Activated CD4-positive, alpha-beta memory T cell treated with anti-CD3 and anti-CD28 coated beads, Interleukin-2, amount 10 ng/mL, durations not matched to agents 7 days and 5 days (primary cell): Measurements from ENCODE around the gene CSRNP3. TPM values are rescaled to one million over a fixed set of nuclear protein-coding genes. Genes with fewer than 3 reads are reported as not detected.

Experiments
- CTCF ChIA-PET: fragments of 350-600 bp; sonication (Branson Sonifier 250); formaldehyde crosslinking; loops from one replicate; lab custom pipeline; 2021; ENCODE audit warnings: antibody characterized with exemption, inconsistent platforms; lab: Charles Lee
- POLR2A ChIA-PET: fragments of 350-600 bp; sonication (Branson Sonifier 250); formaldehyde crosslinking; loops from one replicate; lab custom pipeline; 2021; ENCODE audit warnings: antibody characterized with exemption; lab: Charles Lee
- DNase-seq: peaks from one replicate; pipeline ENCODE4 v3.0.0-alpha.2; 2020
- H3K27ac Mint-ChIP-seq: one replicate; pipeline ENCODE4 v1.8.0; 2021; ENCODE audit warnings: mild to moderate bottlenecking, mixed read lengths
- H3K27me3 Mint-ChIP-seq: one replicate; pipeline ENCODE4 v1.8.0; 2021; ENCODE audit warnings: mixed read lengths
- H3K36me3 Mint-ChIP-seq: one replicate; pipeline ENCODE4 v1.8.0; 2021; ENCODE audit warnings: low read depth, mixed read lengths
- H3K4me1 Mint-ChIP-seq: one replicate; pipeline ENCODE4 v1.8.0; 2021; ENCODE audit warnings: mixed read lengths
- H3K4me3 Mint-ChIP-seq: one replicate; pipeline ENCODE4 v1.8.0; 2021; ENCODE audit warnings: mild to moderate bottlenecking, mixed read lengths
- H3K9me3 Mint-ChIP-seq: one replicate; pipeline ENCODE4 v1.8.0; 2021; ENCODE audit warnings: mixed read lengths
- total RNA-seq, 2 experiments: library from RNA; stranded (reverse); gene quantifications; one replicate each; pipeline ENCODE4 v1.2.3, GENCODE V29; 2021

The CSRNP3 gene
- total RNA-seq, 2 experiments from 2014 or later, result not detected

DNA sequence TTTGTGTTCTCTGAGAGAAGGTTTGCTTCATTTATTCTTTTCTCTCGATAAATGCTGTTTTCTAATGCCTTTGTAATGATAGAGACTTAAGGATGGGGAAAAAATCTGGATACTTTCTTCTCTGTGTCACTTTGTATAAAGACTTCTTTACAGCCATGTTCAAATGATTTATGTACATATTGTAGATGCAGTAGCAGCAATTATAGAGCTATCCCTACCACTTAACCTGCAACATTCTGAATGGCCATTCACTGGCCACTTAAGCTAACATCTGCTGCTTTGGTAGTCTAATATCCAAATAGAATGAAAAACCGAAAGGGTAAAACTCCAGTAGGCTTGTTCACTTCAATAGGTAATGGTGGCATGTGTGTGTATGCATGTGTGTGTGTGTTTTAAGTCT, 97.8 kb downstream of the CSRNP3 start:
- no peak for DNase-seq

GRCh38 chr2:165568361-165568760, 98.9 kb downstream of the CSRNP3 start:
- Mint-ChIP-seq H3K4me3 (no peak overlapping the region), H3K27ac (no peak overlapping the region), H3K4me1 (no peaks in the 10 kb centered on the region), H3K36me3 (no peaks in the 10 kb centered on the region), H3K27me3 (peaks cover 3% of the 10 kb centered on the region), H3K9me3 (no peaks in the 10 kb centered on the region)
- ChIA-PET CTCF (no interaction called here), POLR2A (no interaction called here)
- no peak for DNase-seq

More for the DNA sequence above, 97.8 kb downstream of the CSRNP3 start:
- no peaks in the 10 kb centered on the region for H3K36me3 Mint-ChIP-seq
- H3K27ac Mint-ChIP-seq, result no peak overlapping the region
- H3K4me1 Mint-ChIP-seq, result no peaks in the 10 kb centered on the region
- ChIA-PET CTCF (no interaction called here), POLR2A (no interaction called here)
- no peak overlapping the region for H3K4me3 Mint-ChIP-seq
- H3K9me3 Mint-ChIP-seq, result no peaks in the 10 kb centered on the region
- peaks cover 3% of the 10 kb centered on the region for H3K27me3 Mint-ChIP-seq

DNA sequence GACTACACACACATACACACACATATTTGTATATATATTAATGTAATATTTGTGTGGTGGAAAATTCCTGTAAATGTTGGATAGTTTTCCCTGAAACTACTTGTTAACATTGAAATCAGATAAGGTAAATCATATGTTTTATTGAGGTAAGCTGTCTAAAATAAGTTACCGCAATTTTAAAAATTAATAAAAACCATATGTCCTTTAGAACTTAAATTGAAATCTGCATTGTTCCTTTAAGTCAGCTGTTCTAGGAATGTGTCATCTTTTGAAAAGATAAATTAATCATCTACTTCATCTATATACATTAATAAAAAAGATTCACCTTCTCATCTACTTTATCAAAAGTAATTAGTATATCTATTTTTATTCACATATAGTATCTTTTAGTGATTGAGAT, 102.0 kb downstream of the CSRNP3 start:
- no peak overlapping the region for H3K4me3 Mint-ChIP-seq
- ChIA-PET CTCF (interaction anchor here (0.8 kb wide), 1 partner anchor 303 kb away, joined by 3 read pairs; no protein-coding TSS in a partner anchor), POLR2A (no interaction called here)
- no peaks in the 10 kb centered on the region for H3K4me1 Mint-ChIP-seq
- H3K27ac Mint-ChIP-seq, result no peak overlapping the region
- H3K27me3 Mint-ChIP-seq, result peaks cover 3% of the 10 kb centered on the region
- no peaks in the 10 kb centered on the region for H3K9me3 Mint-ChIP-seq
- no peak for DNase-seq
- H3K36me3 Mint-ChIP-seq, result no peaks in the 10 kb centered on the region

- POLR2A ChIA-PET, result no interaction called here
- H3K4me3 Mint-ChIP-seq, result no peak overlapping the region
- CTCF ChIA-PET, result interaction anchor here (0.8 kb wide), 1 partner anchor 302 kb away, joined by 3 read pairs; no protein-coding TSS in a partner anchor
- H3K4me1 Mint-ChIP-seq, result no peaks in the 10 kb centered on the region
- peaks cover 3% of the 10 kb centered on the region for H3K27me3 Mint-ChIP-seq
- H3K27ac Mint-ChIP-seq, result no peak overlapping the region
- H3K9me3 Mint-ChIP-seq, result no peaks in the 10 kb centered on the region
- no peaks in the 10 kb centered on the region for H3K36me3 Mint-ChIP-seq
- DNase-seq, result no peak
Observed at GRCh38 chr2:165572151-165572550, 102.7 kb downstream of the CSRNP3 start.

DNA sequence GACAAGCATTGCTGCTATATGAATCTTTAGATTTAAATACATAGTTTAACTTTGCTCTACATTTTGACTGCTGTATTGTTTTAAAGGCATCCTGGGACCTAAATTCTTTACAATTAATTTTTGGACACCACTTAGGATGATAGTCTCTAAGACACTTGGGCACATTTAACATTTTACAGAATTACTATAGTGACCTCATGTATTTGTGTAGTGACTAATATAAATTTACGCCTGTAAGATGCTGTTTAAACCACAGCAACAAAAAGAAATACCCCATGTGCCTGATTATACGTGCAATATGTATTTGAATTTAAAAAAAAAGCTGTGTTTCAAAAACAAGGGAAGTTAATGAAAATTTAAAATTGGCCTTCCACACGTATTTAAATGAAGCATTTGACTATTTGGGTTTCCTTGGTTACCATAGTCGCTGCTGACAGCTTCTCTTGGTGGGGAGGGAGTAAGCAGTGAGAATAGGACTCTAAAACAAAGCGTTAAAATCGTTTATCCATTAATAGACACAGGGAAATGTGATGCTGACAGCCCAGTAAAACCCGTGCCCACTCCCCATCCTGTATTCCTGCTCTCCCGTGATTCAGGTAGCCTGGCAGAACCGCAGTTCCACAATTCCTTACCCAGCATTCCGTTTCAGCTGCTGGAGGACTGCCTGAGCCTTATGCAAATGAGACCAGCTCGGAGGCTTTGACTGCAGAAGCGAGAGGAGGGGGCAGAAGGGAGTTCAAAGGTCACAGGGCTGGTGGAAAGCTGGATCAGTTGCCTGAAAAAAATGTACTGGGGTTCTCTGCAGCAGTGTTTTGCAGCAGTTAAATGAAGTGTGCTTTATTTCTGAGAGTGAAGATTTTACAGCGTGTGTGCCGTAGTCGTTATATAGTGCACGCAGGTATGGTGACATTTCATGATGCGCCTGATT, 104.3 kb downstream of the CSRNP3 start:
- Mint-ChIP-seq H3K4me3 (no peak overlapping the region), H3K27ac (no peak overlapping the region), H3K4me1 (no peaks in the 10 kb centered on the region), H3K36me3 (no peaks in the 10 kb centered on the region), H3K27me3 (no peaks in the 10 kb centered on the region), H3K9me3 (no peaks in the 10 kb centered on the region)
- ChIA-PET CTCF (no interaction called here), POLR2A (no interaction called here)
- DNase-seq, result no peak

DNA sequence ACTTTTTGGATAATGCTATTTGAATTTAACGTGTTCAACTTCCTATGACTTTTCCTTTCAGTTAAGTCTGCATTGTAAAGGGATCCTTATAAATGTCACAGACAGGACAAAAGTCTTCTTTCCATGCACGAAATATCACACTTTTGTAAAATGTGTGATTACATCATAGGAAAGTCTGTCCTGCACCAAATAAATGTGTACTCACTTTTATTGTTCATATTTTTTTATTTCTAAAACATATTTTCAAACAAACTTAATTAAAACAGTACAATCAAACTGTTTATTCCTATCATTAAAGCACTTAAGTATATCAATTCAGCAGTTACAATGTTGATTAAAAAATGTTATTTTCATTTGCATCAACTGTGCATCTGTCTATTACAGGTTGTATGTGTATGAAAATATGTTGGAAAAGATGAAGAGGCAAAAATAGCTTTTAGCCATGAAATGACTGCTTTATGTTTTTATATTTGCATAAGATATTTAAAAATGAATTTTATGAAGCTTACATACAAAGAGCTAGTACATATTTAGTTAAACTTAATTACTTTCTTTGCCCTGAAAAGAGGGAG, 105.6 kb downstream of the CSRNP3 start:
- H3K4me3 Mint-ChIP-seq, result no peak overlapping the region
- ChIA-PET CTCF (interaction anchor here (1.0 kb wide), 1 partner anchor 10 kb away, joined by 3 read pairs; no protein-coding TSS in a partner anchor), POLR2A (no interaction called here)
- no peaks in the 10 kb centered on the region for H3K36me3 Mint-ChIP-seq
- DNase-seq, result no peak
- no peaks in the 10 kb centered on the region for H3K4me1 Mint-ChIP-seq
- H3K27me3 Mint-ChIP-seq, result no peaks in the 10 kb centered on the region
- no peak overlapping the region for H3K27ac Mint-ChIP-seq
- H3K9me3 Mint-ChIP-seq, result no peaks in the 10 kb centered on the region

DNA sequence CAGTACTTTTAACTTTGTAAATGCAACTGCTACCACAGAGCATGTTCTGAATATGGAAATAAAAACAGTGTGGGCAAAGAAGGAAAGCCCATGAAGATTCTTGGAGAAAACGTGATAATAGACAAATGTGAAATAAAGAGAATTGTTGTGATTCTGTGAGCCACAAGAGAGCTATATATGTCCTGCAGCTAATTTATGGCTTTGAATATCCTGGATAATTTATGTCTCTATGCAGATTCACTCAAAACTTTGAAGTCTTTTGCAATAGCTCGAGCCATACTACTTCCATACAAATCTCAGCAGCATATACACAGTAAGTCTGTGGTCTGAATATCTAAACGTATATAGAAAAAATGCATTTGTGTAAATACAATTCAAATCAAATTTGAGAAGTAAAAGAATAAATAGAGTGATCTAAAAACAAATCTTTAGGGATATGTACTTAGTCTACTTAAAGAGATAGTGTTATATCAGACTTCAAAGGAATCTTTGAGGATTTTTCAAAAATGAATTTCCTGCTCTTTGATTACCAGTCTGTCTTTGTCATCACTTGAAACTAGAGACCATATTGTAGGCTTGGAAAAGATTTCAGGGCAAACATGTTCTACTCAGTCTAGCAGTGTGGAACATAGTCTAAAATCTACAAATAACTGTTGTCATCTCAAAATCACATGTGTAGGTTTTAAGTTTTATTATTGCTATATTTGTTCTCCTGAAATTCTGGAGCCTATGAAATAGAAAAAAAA, 107.1 kb downstream of the CSRNP3 start:
- H3K4me1 Mint-ChIP-seq, result no peaks in the 10 kb centered on the region
- H3K9me3 Mint-ChIP-seq, result no peaks in the 10 kb centered on the region
- H3K27me3 Mint-ChIP-seq, result no peaks in the 10 kb centered on the region
- DNase-seq, result no peak
- CTCF ChIA-PET, result no interaction called here
- POLR2A ChIA-PET, result no interaction called here
- no peaks in the 10 kb centered on the region for H3K36me3 Mint-ChIP-seq
- no peak overlapping the region for H3K4me3 Mint-ChIP-seq
- no peak overlapping the region for H3K27ac Mint-ChIP-seq

DNA sequence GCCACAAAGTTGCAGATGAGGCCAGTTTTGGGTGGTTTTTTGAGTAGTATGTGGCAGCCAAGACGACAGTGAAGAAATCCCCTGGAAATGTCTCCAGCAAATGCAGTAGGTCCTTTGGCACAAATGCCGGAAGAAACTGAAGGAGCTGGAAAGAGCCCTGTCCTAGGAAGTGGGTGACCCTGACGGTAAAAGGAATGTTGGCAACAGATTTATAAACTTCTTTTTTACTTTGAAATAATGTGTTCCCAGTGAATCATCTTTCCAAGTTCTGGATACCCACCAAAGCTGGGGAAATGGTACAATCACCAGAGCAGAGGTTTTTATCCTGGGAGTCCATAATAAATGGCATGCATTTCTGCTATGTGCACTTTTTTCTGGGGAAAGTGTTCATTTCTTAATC, 112.9 kb downstream of the CSRNP3 start:
- ChIA-PET POLR2A (no interaction called here), CTCF (no interaction called here)

DNA sequence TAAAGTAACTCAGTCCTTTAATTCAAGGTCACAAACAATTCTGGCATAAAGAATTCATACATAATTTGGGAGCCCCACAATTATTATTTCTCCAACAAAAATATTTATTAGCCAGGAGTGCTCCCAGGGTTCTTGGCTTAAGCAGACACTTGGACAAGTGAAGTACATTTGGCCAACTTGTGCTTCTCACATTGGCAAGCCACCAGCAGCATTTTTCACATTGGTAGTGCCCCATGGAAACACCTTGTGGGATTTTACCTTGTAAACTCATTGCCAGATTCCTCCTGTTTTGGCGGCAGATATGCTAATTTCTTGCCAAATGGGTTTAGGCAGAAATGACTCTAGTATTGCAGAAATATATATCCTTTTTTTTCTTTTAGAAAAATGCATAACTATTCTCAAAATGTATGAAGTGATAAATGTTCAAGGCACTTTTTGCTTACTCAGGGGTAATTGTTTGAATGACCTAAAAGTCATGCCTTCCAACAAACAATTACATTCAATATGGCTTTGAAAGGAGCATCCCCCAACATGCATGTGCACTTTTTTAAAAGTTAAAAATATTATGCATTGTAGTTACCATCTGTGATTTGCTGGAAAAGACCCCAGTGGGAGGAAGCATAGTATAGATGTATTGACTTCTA, 113.5 kb downstream of the CSRNP3 start:
- H3K36me3 Mint-ChIP-seq, result no peaks in the 10 kb centered on the region
- ChIA-PET CTCF (no interaction called here), POLR2A (no interaction called here)
- H3K9me3 Mint-ChIP-seq, result no peaks in the 10 kb centered on the region
- H3K4me3 Mint-ChIP-seq, result no peak overlapping the region
- no peaks in the 10 kb centered on the region for H3K4me1 Mint-ChIP-seq
- no peaks in the 10 kb centered on the region for H3K27me3 Mint-ChIP-seq
- DNase-seq, result no peak
- H3K27ac Mint-ChIP-seq, result no peak overlapping the region

More for the DNA sequence above, 112.9 kb downstream of the CSRNP3 start:
- Mint-ChIP-seq H3K27me3 (no peaks in the 10 kb centered on the region), H3K4me1 (no peaks in the 10 kb centered on the region), H3K4me3 (no peak overlapping the region), H3K27ac (no peak overlapping the region), H3K36me3 (no peaks in the 10 kb centered on the region), H3K9me3 (no peaks in the 10 kb centered on the region)
- DNase-seq, result no peak

DNA sequence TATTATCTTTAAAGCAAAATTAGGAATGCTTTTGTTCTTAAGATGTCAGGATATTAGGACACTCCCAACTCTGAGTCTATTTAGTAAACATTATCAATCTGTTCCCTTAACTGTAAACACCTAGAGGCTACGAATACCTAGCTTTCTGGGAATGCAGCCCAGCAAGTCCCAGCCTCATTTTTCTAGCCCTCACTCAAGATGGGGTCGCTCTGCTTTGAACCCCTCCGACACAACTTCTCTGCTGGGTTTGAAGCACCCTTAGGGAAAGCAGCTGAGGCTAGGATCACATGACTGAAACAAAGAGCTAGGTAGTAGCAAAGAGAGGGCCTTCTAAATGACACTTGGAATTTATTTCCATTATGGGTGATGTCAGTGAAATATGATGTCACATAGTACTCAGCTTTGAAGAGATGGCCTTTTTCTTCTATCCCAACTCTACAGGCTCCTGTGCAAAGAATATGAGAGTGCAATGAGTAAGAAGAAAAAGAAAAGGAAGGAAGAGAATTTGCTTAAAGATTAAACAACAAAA, 114.7 kb downstream of the CSRNP3 start:
- Mint-ChIP-seq H3K9me3 (no peaks in the 10 kb centered on the region), H3K27me3 (no peaks in the 10 kb centered on the region), H3K4me3 (no peak overlapping the region), H3K4me1 (no peaks in the 10 kb centered on the region), H3K27ac (no peak overlapping the region), H3K36me3 (no peaks in the 10 kb centered on the region)
- ChIA-PET POLR2A (no interaction called here), CTCF (no interaction called here)
- DNase-seq, result no peak

DNA sequence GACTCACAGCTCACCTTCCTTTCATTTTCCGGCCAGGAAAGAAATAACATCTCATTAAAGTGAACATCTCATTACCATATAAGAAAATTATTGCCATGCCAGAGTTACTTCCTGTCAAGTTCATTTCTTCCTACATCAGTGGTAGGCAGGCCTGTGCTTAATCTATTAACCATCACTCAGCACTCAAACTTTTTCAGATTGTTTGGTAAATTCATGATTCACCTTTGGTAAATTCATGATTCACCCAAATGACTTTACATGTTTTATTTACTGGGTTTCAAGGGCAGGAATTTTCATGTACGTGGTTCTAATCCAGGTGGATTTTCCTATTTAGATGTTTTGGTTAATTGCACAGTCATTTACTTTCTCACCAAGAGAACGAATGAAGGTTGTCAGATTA, 116.5 kb downstream of the CSRNP3 start:
- POLR2A ChIA-PET, result no interaction called here

GRCh38 chr2:165587335-165587938, 117.9 kb downstream of the CSRNP3 start:
- POLR2A ChIA-PET, result no interaction called here
- Mint-ChIP-seq H3K27ac (no peak overlapping the region), H3K36me3 (no peaks in the 10 kb centered on the region), H3K9me3 (no peaks in the 10 kb centered on the region), H3K27me3 (no peaks in the 10 kb centered on the region), H3K4me1 (no peaks in the 10 kb centered on the region), H3K4me3 (no peak overlapping the region)
- no peak for DNase-seq
- CTCF ChIA-PET, result no interaction called here

More for the DNA sequence above, 116.5 kb downstream of the CSRNP3 start:
- Mint-ChIP-seq H3K4me1 (no peaks in the 10 kb centered on the region), H3K9me3 (no peaks in the 10 kb centered on the region), H3K27me3 (no peaks in the 10 kb centered on the region), H3K4me3 (no peak overlapping the region), H3K27ac (no peak overlapping the region), H3K36me3 (no peaks in the 10 kb centered on the region)
- CTCF ChIA-PET, result no interaction called here
- no peak for DNase-seq
